ENCODE data around the gene INTS1. TPM values are rescaled to one million over a fixed set of nuclear protein-coding genes. Genes with fewer than 3 reads are reported as not detected.
A peak's percentile ranks its signal among the peaks of the same experiment; 100 is the strongest.

INTS1 gene
- total RNA-seq, 1 donor from 2014 or later = 18.5 TPM

DNA sequence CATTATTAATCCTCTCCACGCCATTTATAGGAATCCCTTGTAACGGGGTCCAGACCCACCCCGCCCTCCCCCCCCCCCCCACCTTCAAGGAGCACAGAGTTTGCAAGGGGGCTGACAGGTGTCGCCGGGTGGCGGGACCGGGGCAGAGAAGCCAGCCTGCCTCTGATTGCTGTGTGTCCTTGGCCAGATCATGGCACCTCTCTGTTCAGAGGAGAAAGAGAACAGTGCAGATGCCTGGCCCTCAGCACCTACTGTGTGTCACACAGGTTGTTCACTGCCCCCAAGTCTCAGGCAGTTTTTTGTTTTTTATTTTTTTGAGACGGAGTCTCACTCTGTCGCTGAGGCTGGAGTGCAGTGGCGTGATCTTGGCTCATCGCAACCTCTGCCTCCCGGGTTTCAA lies 39.5 kb downstream of the INTS1 start:
- DNase-seq (ENCODE audit: low spot score) = no peak

DNA sequence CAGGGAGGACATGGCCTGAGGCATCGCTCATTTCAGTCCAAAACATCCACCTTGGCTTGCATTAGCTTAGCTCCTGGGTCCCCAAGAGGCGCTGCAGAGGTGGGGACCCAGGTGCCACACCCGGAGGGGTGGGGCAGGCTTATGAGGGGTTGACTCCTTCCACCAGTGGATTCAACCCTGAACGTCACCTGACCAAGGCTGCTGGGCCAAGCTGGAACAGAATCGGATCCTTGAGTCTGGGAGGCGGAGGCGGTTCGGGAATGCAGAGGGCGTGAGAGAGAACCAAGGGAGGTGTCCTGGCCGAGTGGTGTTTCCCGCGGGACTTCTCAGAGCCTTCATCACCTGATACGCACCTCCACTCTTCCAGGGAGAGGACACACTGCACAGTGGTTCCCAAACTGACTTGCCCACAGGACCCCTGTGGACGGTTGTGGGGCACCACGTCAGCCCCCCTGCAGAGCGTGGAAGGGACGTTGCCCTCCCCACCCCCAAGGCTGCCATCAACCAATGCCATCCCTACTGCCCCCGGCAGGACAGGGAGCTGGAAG lies 40.4 kb downstream of the INTS1 start:
- DNase-seq (ENCODE audit: low spot score) = no peak

DNA sequence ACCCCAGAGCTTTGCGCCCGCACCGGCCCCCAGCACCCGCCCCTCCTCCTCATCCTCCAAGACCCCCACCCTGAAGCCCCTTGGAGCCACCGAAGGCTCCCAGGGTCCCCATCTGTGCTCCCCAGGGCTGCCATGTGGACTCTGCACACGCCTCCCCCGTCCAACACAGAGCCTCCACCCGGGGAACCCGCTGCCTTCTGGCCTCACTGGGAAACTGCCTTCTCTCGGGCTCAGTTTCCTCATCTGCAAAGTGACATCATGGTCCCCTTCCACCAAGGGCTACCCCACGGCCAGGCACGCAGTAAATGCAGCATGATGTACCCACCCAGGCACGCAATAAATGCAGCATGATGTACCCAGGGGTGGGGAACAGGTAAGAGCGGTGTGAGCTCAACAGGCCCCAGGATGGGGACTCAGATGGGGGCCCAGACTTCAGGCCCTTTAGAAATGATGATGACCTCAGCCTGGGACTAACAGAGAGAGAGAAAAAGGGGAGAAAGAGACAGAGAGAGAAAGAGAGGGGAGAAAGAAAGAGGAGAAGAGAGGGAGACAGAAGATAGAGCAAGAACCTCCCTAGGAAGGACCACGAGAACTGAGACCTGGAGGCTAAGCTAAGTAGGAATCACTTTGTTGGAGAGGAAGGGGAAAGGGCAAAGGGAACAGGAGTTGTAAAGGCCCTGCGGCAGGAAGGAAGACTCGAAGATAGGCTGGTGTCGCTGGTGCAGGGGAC lies 42.4 kb downstream of the INTS1 start:
- no peak for DNase-seq (ENCODE audit: low spot score)

DNA sequence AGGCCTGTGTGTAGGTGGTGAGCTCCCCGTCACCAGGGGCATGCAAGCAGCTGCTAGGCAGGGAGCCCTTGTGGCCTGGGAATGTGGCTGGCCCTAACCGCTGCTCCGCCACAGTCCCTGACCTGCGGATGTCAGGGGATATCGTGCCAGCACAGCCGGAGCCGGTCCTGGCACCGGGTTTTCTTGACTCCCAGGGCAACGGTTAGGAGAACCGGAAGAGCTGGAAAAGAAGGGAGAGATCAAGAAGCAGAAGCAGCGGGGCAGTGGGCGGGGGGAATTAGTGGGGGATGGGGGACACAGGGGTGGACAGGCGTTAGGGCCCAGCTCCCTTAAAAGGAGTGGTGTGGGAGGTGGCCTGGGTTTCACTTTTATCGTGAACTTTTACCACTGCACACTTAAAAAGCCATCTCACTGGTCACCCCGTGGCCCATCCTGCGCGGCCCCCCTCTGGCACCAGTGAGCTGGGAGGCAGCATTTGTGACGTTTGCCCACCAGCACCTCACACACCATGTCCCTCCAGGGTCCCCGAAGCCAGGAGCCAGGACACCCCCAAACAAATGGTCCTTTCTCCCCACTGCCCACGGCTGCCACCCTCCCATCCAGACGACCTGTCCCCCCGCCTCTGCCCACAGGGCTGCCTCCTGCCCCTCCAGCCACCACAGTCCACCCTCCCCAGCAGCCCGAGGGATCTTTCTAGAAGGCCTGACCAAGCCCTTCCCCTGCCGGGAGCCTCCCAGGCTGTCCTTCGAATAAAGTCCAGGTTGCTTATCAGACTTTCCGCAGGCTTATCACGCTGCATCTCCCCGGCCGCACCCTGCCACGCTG lies 43.2 kb downstream of the INTS1 start:
- DNase-seq (ENCODE audit: low spot score) = peak; percentile 75

DNA sequence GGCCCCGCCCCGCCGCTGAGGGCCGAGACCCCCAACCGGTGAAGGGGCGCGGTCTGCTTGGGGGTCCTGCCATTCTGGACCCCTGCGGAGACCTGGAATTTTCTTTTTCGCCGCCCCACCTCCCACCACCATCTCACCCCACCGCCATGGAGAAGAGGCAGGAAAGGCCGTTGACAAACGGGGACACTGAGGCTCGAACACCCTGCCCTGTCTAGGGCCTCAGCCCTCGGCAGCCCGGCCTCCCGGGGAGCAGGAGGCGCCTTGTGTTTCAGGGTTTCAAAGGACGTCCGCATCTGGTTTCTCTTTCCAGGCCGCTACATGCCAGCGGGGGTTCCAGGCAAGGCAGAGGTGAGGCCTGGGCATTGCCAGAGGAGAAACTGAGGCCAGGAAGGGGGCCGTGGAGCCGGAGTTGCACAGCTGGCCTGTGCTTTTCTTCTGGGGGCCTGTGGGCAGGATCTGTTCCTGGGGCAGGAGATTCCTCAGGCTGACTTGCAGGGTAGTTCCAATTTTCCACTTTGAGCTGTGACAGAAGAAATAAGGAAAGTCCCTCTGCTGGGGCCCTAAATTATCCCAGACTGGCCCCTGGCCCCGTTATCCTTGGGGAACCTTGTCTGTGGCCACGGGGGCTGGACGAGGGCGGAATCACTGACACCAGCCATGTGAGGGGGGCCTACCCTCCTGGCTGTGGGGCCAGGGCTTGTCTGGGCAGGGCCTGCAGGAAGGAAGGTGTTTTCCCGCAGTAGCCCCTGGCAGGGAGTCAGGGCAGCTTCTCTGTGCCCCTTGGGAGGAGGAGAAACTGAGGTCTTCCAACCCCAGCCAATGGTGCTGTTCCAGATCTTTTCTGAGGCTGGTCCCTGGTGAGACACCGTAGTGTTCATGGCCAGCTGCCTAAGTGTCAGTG lies 44.0 kb downstream of the INTS1 start:
- peak; percentile 60 for DNase-seq (ENCODE audit: low spot score)

DNA sequence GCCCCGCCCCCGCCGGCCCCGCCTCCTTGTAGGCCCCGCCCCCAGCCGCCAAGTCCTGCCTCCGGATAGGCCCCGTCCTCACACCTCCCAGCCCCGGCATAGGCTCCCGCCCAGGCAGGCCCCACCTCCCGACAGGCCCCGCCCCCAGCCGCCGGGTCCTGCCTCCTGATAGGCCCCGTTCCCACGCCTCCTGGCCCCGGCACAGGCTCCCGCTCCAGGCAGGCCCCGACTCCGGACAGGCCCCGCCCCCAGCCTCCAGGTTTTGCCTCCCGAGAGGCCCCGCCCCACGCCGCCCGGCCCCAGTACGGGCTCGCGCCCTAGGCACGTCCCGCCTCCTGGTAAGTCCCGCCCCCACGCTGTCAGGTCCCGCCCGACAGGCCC lies 44.7 kb downstream of the INTS1 start:
- DNase-seq (ENCODE audit: low spot score) = peak; percentile 99

DNA sequence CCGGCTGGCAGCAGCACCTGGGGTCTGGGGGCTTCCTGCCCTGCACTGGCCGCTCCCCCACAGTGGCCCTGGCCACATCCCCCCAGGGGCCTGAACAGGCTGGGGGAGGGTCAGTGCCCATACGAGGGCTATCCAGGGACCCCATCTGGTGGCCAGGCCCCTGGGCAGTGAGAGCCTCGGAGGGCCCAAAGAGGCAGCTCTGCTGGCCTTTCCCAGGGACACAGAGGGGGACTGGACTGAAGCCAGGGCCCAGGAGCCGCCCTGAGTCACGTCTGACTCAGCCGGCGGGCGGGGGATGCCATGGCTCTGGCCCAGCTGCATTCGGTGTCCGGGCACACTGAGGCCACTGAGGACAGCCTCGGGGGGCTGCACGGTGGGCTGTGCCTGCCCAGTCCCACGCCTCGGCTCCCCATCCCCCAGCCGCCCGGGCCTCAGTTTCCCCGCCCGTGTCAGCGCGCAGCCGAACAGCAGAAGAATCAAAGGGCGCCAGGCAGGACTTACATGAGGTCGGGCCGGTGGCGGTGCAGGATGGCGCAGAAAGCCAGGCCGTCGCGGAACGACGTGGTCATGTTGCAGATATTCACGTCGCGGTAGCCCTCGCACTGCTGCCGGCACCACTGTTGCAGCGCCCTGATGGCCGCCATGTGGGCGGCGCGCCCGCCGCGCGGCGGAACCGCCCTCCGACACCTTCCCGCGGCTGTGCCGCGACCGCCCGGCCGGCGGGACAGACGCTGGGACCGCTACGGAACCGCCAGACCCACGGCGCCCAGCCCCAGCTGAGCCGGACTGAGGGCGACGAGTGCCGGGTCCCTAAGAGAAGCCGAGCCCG lies 45.3 kb downstream of the INTS1 start, which contains the start of gene MICALL2:
TSS of gene MICALL2 (minus strand) at position 788 of the 829 bp plus-strand sequence. CDS start at position 644, 144 bp downstream.
- peak; percentile 70 for DNase-seq (ENCODE audit: low spot score)

DNA sequence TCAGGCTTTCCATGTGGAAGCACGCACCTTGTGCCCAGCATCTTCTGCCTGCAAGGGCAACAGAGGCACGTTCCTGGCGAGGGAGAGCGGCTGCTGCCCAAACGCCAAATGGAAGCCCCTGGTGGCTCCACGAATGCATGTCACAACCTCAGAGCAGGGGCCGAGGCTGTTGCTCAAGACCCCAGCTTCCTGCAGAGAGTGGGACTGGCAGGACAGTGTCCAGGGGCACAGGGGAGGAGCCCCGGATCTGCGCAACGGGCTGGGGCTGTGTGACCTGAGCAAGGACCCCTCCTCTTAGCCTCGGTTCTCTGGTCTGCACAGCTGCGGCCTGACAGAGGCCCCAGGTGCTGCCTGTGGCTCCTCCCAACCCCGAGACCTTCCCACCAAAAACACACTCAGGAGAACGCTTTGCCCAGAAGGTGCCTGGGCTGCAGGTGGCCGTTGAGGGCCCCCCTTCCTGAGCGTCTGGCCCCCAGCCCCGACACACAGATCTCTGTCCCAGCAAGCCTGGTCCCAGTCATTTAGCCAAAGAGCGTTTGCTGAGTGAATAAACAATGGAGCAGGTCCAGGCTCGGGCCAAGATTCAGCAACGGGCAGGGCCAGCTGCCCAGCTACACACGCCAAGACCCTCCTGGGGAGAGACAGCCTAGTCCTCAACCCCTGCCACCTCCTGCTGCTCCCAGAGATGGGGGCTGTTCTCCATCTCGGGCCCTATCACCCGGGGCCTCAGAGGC lies 46.1 kb downstream of the INTS1 start:
- no peak for DNase-seq (ENCODE audit: low spot score)

DNA sequence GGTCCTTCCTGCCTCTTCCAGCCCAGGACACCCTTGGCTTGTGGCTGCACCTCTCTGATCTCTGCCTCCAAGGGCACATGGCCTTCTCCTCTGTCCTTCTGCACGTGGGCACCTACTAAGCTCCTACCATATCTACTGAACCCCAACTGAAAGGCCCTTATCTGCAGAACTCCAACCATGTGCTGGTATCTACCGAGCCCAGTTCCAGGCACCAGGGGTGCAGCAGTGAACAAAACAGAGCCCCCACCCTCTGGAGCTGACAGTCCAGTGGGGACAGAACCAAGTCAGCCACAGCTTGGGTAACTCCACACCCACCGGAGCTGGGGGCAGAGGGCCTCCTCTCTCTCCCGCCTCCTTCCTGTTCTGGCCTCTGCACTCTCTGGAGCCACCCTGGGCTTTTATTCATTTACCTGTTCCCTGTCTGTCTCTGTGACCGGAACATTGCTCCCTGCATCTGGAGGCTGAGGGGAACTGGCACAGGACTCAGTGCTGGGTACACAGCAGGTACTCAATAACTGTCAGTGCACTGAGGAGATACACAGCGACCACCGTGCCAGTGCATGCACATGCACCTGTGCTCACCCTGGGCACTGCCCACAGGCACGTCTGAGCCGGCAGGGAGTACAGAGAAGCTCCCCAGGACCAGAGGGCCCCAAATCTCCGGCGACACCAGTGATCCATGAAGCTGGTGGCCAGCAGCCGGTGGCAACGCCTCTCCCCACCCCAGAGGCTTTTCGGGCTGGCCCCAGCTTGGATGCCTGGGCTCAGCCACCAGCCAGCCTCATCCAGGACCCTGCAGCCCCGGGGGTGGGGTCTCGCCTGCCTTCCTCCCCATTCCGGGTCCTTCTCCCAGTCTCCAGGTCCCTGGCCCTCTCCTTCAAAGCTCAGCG lies 46.9 kb downstream of the INTS1 start:
- no peak for DNase-seq (ENCODE audit: low spot score)

DNA sequence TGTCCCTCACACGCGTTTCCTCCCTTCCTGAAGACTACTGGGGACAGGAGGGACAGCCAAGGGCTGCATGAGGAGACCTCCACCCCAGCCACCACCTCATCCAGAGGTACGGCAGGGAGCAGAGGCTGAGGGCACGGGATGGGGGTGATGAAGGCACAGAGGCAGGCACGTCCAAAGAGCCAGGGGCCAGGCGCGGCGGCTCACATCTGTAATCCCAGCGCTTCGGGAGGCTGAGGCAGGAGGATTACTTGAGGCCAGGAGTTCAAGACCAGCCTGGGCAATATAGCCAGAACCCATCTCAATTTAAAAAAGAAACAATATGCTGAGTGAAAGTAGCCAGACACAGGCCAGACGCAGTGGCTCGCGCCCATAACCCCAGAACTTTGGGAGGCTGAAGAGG lies 48.2 kb downstream of the INTS1 start:
- no peak for DNase-seq (ENCODE audit: low spot score)

DNA sequence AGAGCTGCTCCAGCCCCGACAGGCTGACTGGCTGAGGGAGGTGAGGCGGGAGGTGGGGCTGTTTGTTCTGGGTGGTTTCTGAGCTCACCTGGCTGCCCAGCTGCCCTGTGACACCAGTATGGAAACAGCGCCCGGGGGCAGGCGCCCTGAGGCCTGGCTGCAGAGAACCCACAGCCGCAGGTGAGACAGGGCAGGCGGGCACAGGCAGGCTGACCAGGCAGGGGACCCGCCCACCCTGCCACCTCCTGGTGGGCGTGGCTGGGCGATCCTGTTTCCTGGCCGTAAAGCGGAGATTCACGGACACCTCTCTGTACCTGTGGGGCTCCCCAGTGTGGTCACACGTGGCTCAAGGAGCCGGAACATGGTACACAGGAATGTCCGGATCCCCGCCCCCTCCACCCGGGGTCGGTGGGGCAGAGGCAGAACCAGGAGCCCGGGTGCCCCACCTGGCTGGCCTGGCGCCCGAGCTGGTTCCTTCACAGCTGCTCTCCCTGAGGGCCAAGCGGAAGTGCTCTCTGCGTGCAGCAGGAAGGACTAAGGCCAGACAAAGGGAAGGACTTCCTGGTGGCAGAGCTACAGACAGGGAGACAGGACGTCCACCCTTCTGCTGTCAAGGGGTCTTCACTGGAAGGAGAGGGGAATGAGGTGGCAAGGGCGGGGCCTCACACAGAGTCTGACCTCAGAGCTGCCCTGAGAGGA lies 48.8 kb downstream of the INTS1 start:
- no peak for DNase-seq (ENCODE audit: low spot score)

DNA sequence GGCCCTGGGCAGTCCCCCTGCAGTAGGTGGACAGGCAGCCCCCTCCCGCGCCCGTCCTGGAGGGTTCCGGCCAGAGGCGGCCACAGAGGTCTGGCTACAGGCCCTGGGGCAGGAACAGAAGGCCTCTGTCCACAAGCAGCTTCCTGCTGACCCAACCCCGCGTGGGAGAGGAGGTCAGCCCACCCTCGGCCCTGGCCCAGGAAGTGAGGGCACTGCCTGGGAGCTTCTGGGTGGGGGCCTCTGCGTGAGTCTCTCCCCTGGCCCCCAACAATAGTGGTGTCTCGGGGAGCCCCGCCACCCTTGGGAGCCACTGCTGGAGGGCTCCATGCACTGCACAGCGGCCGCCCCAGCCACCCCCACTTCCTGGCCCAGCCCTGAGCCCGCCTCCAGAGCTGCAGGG lies 49.6 kb downstream of the INTS1 start:
- DNase-seq (ENCODE audit: low spot score) = no peak

DNA sequence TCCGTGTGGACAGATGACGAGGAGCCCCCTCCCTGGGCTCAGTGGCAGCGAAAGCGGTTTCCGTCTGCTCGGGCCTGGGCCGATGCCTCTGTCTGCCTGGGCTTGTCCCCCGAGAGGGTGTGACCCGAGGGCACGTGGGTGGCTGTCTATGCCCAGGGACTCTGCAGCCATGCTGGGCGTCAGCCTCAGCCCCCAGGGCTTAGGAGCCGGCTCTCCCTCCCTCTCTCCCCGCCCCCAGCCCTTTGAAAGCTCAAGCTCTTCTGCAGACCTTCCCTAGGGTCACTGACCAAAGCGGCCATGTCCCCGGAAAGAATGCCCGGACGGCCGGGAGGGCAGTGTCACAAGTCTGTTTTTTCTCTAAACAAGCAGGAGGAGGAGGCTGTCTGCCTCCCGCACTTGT lies 52.0 kb downstream of the INTS1 start:
- no peak for DNase-seq (ENCODE audit: low spot score)

DNA sequence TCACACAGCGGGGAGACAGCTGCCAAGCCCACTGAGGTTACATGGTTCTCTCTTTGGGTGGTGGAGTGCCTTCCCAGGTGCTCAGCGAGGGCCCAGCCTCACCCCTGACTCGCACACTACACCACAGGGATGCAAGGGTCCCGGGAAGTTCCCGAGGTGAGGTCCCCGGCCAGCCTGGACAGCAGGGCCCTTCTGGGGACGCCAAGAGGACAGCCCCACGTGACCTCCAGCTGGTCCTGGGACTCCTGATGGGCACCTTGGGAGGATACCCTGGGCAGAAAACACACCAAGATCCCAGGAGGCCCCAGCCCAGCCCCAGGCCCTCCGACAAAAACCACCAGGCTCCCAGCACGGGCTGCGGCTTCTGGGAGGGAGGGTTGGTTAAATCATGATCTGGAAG lies 53.2 kb downstream of the INTS1 start:
- no peak for DNase-seq (ENCODE audit: low spot score)

DNA sequence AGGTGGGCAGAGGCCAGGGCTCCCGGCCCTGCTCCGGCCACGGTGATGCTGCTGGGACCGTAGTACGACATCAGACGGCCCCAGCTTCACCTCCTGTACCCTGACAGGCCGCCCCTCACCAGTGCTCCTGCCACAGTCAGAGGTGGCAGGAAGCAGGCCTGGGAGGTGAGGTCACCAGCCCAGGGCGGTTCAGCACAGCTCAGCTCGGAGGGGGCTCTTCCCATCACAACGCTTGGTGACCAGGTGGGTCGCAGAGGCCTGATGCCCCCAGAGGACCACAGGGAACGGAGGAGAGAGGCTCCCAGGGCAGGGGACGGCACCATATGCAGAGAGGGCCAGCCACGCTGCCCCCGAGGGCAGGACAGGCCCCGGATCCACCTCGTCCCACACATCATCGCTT lies 53.8 kb downstream of the INTS1 start:
- no peak for DNase-seq (ENCODE audit: low spot score)

DNA sequence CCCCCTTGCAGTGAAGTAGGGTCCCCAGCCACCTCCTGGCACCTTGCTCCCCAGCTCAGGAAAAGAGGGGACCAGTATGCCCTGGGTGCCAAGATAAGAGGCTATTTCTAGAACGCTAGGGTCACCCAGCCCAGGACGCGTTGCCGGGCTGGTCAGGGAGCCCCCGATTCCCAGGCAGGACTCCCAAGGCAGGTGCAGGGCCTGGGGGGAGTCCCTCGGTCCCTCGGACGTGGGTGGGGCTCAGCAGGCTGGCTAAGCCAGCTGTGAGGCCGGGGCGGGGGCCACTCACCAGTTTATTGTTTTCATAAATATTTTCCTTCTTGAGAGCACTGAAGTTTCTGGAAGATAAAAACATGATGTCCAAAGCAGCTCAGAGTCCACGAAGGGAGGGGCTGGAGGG lies 54.2 kb downstream of the INTS1 start:
- no peak for DNase-seq (ENCODE audit: low spot score)

DNA sequence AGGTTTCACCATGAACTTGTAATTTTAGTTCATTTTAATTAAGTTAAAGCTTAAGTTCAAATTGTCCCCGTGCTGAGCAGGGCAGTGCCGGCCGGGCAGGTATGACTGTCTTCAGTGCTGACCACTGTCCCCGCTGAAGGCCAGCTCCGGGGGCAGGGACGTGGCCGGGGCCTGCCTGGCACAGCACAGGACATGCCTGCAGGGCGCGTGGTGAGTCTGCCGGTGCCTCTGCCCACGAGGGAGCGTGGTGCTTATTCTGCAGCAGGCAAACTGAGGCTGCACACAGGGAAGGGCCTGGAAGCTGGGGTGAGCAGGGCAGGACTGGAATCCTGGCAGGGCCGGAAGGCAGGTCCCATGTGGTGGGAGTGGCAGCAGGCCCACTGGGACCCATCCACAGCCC lies 54.7 kb downstream of the INTS1 start:
- DNase-seq (ENCODE audit: low spot score) = no peak

DNA sequence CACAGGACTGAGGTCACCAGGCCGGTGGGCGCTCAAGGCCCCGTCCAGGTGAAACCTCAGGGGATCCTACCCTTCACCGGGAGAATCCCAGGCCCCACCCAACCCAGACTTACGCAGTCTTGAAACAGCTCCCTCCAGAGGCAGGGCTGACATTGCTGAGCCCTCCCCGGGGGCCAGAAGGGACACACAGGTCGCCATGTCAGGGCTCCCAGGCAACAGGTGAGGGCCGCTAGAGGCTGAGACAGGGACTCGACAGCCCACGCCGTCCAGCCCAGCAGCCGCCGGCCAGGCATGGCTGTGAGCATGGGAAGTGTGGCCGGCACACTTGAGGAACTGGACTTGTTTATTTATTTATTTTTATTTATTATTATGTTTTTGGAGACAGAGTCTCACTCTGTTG lies 55.2 kb downstream of the INTS1 start:
- no peak for DNase-seq (ENCODE audit: low spot score)

Data from umbilical cord (tissue), 2 donors.